GM21423 (cell line): ENCODE measurements around the gene TRAP1.
A peak's percentile ranks its signal among the peaks of the same experiment; 100 is the strongest.

Experiments used
- ATAC-seq: cut with Tn5 transposase; IDR thresholded peaks from one replicate; pipeline ENCODE4 v1.9.1; 2021; ENCODE audit warnings: mild to moderate bottlenecking, moderate library complexity; ENCODE audit not compliant: unreplicated experiment

The TRAP1 gene

DNA sequence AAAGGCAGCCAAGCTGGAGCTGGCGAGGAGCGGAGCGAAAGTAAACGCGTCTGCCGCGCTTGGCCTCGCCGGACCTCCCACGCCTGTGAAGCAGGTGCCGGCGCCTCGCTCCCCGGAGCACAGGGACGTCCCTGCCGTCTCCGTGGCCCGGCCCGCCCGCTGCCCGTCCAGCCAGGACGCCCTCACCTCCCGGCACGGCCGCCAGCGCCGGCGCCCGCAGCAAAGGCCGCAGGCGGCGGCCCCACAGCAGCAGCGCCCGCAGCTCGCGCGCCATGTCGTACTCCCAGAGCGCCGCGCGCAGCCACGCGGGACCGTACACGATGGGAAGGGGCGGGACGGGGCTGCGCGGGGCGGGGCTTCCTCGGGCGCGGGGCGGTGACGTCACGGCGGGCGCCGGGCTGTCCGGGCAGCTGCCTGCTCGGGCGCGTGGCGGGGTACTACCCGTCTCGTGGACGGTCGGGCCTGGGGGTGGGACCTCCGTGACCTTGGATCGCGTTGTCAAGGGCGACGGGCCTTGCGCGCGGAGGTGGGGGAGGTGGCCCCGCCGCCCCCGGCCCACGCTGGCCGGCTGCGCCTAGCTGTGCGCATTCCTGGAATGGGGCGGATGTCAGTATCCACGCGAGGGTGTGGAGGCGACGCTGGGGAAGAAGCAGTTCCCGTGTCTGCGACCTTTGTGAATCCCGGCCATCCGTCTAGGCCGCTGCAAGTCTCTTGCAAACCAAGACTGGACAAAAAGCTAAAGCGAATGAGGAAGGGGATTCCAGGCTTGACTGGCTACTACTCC, at the start of gene TRAP1:
Gene TRAP1, minus strand, starts transcription at position 290 of the 784 bp plus-strand sequence. Its CDS starts 16 bp downstream, at position 274.
- ATAC-seq: peak; percentile 85

DNA sequence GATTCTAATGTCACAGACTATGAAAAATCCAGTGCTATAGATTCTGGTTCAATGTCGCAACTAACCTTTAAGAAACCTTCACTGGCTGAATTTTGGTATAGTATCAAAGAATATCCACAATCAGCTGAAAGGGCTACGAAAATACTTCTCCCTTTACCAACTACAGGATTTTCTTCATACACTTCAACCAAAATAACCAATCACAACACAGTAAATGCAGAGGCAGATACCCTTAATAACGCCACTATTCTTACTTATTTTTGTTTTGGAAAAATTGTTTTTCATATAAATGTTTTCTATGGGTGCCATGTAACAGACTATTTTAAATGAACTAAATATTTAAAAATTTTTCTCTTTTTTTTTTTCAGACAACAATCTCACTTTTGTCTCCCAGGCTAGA, 48.9 kb upstream of the TRAP1 start:
- ATAC-seq: no peak

DNA sequence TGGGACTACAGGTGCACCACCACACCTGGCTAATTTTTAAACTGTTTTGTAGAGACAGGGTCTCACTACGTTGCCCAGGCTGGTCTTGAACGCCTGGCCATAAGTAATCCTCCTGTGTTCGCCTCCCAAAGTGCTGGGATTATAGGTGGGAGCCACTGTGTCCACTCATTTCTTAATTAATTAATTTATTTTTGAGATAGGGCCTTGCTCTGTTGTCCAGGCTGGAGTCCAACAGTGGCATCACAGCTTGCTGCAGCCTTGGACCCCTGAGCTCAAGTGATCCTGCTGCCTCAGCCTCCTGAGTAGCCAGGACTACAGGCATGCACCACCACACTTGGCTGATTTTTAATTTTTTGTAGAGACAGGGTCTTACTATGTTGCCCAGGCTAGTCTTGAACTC, 47.1 kb upstream of the TRAP1 start:
- ATAC-seq: no peak

DNA sequence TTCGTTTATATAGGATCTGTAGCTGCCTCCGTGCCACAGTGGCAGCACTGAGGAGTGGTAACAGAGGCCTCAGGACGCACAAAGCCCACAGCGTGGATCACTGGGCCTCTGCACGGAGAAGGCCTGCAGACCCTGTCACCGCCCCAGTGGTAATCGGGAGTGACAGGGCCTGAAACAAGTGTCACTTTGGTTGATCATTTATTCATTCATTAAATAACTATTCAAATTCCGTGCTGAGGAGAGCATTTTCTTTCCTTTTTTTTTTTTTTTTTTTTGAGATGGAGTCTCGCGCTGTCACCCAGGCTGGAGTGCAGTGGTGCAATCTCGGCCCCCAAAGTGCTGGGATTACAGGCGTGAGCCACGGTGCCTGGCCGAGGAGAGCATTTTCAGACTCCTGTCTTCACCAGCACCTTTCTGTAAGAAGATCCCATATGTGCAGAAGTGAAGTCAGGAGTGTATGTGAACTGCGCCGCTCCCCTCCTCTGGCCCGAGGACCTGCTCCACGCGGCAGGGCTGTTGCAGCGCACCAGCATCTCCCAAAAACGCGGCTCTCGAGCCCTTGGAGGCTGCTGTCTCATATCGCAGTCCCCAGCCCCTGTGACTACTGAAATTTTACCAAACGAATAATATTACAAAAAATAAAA, 44.9 kb upstream of the TRAP1 start:
- no peak for ATAC-seq

DNA sequence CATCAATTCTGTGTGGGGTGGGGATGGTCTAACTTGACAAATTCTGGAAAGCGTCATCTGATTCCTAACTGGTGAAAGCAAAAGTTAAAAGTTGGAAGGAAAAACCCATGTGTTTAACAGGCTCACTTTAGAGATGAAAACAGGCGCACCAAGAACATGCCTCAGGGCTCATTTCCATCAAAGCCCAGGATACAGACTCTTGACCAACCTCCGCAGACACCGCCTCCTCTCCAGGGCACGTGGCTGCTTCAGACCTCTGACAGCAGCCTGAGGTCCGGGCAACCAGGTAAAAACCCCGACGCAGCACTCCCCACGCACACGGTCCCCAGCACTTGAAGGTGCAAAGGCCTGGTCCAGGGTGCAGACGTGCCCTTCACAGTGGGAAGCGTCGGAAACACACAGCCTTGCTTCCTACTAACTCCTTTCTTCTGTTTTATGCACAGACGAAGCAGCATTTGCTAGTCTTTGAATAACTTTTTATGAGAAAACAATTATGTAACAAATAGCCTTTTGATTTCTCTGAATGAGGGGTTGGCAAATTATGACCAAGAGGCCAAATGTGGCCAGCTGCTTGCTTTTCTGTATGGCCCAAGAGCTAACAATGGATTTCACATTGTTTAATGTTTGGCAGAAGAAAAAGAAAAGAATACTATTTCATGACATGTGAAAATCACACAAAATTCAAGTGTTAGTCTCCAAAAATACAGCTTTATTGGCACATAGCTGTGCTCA, 44.2 kb upstream of the TRAP1 start:
- ATAC-seq: no peak

DNA sequence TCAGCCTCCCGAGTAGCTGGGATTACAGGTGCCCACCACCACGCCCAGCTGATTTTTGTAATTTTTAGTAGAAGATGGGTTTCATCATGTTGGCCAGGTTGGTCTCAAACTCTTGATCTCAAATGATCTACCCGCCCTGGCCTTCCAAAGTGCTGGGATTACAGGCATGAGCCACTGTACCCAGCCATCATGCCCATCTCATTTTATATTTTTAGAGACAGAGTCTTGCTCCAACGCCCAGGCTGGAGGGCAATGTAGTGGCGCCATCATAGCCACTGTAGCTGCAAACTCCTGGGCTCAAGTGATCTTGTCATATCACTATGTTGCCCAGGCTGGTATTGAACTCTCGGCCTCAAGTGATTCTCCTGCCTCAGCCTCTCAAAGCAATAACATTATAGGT, 43.2 kb upstream of the TRAP1 start:
- no peak for ATAC-seq

DNA sequence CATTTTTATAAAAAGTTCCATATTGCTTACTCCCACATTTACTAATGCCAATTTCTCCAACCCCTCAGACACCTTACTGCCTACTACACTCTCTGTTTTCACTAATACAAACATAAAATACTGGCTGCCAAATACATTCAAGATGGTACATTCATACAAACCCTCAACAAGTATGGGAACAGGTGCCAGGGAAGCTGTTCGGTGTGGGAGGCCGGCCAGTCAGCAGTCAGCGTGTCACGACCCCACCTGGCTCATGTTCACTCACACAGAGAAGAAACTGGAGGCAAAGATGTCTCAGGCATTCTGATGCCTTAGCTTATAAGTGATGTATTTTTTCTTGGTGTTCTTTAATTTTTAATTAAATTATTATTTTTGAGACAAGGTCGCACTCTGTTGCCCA, 42.4 kb upstream of the TRAP1 start:
- no peak for ATAC-seq

DNA sequence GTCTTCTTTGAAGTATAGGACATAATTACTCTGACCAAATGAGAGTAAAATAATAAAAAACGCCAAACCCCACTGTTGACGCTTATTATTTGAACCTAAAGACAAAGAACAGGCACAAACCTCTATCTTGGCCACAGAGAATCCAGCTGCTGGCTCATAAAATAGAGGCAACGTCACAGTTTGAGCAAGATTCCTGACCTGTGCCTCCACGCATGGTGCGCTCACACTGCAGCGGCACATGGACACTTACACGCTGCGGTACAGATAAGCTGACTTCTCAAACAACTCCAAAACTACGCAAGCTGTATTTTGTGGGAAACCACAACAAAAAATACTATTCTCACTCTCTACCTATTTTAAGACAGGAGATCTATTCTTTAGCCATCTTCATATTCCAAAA, 38.8 kb upstream of the TRAP1 start:
- ATAC-seq: no peak

DNA sequence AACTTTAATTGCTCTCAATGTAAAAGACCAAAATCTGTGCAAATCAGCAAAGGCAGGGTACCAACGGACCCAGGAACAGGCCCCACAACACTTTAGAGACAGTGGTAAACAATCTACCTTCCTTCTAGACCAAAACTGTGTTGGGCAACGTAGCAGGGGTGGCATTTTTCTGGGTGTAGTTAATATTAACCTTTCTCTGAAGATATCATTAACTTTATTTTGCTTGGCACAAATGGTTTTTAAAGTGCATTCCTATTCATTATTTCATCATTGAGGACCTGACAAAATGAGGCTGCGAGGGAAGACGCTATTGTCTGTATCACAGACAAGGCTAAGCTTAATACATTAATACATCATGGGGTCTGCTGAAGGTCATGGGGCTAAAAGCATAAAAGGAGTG, 37.9 kb upstream of the TRAP1 start:
- ATAC-seq: no peak

DNA sequence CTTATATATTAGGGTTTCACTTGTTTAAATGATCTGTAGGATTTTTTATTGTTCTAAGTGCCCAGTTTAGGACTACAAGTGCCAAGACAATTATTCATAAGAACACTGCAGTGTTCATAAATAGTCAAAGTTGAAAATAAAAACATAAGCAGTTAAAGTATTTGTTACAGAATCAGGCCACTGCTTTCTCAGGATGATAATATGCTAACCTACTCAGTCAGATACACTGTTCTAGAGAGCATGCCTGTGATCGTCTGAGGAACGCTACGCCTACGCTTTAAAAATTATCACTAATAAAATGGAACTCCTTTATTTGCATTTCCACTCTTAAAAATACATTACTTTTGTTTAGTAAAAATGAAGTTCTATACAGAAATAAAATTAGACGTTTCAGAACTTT, 37.4 kb upstream of the TRAP1 start:
- no peak for ATAC-seq

DNA sequence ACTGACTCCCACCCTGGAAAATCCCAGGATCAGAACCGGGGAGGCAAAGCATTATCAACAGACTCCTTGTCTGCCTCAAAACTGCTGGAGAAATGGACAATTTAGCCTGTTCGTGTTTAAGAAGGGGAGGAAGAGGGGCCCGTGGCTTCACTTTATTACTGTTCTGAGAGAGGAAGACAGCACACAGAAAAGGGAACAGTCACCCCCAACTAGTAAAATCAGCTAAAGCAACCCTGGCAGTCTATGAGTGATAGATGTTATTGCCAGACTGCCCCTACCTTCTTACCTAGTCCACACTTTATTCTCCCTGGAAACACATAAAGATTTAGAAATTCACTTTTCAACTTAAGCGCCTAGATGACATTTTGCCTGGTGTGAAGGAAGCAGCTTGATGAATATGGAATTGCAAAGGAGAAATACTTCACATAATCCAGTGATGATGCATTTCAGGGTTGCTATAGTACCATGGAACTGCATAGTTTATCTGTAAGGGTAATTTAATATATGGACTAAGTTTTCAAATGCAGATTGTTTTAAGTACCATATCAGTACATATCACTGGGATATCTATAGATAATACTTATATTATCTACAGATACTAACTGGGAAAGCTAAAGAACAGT, 36.9 kb upstream of the TRAP1 start:
- no peak for ATAC-seq

DNA sequence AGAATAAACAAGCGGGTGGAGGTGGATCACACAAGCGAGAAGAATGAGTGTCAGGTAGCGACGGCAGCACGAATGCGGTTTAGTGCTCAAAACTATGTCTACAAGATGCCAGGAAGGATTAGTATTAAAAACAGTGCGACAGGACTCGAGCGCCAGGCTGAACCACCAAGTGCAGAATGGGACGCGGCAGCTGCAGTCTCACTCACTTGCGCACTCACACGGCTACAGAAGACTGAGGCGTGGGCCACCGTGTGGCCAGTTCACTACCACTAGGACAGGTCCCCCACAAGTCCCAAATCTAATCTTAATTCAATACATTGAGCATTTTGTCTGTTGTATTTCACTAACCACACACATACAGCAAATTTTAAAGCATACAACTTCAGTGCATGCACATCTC, 35.7 kb upstream of the TRAP1 start:
- no peak for ATAC-seq

DNA sequence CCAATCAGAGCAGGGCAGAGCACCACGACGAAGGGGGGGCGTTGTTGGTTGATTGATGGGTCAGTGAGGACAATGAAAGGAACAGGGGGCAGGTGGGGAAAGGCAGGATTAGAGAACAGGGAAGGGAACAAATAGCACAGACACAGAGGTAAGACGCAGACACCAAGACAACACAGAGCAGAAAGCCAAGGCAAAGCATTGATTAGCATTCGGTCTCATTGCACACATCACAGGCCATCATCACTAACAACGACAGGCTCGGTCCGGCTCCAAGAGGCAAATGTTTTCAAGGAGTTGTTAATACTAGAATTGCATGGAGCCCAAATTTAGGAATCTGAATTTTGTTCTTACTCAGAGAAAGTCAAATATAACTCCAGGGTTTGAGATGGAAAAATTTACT, 34.6 kb upstream of the TRAP1 start:
- no peak for ATAC-seq

DNA sequence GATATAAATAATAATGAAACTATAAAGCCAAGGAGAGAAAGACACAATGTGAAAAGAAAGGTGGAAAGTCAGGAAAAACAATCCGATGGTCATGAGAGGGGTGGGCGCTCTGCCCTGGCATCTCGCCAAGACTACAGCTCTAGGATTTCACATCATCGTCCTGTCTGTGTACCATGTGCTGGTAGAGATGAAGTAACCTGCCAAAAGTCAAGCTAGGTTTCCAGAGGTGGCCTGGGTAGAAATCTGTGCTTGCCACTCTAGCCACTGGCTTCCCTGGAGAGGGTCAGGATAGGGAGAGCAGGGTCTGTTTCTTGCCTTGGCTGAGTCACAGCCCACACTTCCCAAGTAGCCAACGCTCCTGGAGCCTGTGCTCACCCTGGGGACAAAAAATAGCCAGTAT, 31.0 kb upstream of the TRAP1 start:
- no peak for ATAC-seq

DNA sequence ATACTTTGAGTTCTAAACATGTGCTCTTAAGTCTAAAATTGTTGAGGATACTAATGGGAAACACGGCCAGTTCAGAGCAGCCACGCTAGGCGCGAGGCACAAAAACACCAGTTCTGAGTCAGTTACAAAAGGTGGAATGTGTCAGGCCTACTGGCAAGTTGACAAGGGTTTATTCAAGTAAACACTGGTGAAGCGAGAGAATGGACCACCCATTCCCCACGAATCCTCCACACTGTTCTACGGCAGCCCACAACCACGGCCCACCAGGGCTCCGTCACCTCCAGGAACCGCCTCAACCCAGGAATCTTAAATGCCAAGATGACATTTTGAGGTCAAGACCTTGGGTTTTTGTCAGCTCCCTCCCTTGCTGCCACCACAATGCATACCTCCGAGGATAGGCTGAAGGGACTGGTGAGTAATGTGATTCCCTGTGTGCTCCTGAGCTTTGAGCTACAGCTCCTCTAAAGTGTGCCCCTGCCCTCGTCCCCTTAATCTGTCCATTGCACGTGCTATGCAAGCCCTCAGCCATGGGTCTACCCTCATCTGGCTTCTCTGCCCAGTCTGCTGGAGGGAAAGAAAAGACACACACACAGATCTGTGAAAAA, 28.5 kb upstream of the TRAP1 start:
- ATAC-seq: no peak

DNA sequence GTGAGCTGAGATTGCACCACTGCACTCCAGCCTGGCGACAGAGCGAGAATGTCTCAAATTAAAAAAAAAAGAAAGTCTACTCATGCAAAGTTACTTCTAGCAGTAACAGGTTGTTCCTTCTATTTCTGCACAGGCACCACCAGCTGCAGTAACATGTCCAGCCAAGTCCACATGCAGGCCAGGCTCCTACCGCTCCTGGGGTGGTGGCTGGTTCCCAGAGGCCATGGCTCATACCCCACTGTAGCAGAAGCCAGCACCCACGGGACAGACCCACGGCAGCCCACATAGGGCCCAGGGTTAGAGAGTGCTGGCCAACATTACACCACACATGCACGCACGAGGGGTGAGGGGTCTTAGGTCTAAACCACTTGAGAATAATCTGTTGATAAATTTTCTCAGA, 26.7 kb upstream of the TRAP1 start:
- ATAC-seq: no peak

DNA sequence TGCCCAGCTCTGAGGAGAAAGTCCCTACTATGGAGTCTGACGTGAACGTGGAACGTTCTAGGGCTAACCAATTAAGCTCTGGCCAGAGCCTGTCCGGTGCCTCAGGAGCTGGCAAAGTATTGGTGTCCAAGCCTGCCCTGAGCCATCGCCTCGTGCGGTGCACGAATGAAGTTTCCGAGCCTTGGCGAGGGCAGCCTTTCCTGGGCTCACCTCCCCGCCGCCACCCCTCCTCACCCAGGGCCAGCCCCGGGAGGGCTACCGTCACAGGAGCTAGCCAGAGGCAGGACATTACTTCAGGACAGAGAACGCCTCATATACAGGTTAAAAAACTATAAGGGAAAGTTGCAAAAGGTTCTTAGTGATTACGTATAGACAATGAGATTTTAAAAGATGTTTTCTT, 23.6 kb upstream of the TRAP1 start:
- ATAC-seq: no peak

DNA sequence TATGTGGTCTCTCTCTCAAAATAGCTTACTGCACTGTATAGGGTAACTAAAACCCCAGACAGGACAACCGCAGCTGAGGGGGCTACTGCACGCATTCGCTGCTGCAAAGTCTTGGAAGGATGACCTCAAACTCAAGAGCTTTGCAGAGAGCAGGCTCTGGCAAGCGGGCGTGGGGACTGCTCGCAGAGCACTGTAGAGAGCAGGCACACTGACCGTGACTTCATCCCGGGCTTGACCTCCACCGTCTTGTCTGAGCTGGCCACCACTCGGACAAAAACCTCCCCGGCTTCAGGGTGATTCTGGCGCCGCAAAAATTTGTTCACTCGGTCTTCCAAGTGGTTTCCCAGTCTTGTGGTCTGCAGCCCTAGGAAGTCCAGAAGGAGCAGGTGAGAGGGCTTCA, 22.9 kb upstream of the TRAP1 start:
- ATAC-seq: no peak

DNA sequence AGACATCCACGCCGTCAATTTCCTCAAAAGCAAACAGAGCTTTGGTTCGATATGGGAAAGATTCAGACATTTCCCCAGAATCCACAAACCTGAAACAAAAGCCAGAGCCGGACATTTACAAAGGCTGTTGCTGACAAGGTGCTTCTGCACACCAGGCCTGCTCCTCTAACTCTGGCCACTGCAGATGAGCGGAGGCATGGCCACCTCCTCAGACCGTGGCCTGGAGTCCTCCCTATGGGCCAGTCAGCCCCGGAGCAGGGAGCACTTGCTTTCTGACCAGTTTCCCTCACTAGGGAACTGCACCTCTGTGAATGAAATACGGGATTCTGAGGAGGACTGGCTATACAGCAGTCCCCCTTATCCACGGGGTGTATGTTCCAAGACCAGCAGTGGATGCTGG, 22.3 kb upstream of the TRAP1 start:
- no peak for ATAC-seq

DNA sequence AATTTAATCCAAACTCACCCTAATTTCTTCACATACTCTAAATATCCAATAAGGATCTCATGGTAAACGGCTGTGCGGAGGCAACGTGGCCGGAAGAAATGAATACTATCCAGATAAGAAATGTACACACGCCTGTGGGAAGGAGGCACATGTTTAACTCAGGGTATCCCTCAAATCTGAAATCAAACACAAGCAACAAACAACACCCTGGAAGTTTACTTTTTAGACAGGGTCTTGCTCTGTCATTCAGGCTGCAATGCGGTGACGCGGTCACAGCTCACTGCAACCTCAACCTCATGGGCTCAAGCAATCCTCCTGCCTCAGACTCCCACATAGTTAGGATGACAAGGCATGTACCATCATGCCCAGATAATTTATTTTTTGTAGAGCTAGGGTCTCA, 21.2 kb upstream of the TRAP1 start:
- ATAC-seq: no peak

DNA sequence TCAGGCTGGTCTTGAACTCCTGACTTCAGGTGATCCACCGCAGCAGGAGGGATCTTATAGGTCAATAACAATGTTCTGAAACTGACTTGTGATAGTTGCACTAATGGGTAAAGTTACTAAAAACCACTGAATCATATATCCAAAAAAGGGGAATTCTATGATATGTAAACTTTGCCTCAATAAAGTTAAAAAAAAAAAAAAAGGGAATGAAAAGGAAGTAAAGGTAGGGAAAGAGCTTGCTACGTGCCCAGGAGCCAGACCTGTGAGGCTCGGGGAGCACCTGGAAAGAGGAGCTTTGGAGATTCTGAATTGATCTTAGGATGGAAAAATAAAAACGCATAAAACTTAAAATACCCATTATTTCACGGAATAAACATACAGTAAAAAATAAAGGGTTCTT, 20.8 kb upstream of the TRAP1 start:
- ATAC-seq: no peak
